ENCODE measurements around the gene KRT76.

KRT76 gene

GRCh38 chr12:52811191-52812072 lies 34.3 kb upstream of the KRT76 start:
- Histone ChIP-seq H3K27me3 (ENCODE audit: control insufficient read depth, insufficient read depth, low read length) (no peaks in the 10 kb centered on the region), H3K4me1 (ENCODE audit: control insufficient read depth, low read depth, low read length) (no peaks in the 10 kb centered on the region), H3K9ac (ENCODE audit: low read length) (no peak overlapping the region), H3K9me3 (ENCODE audit: control insufficient read depth, low read depth, low read length) (no peaks in the 10 kb centered on the region), H3K27ac (ENCODE audit: low read length) (no peak overlapping the region), H3K4me3 (ENCODE audit: low read length) (no peak overlapping the region), H3K36me3 (ENCODE audit: control insufficient read depth, low read depth, low read length) (no peaks in the 10 kb centered on the region)

GRCh38 chr12:52810554-52810953 lies 33.4 kb upstream of the KRT76 start:
- Histone ChIP-seq H3K36me3 (ENCODE audit: control insufficient read depth, low read depth, low read length) (no peaks in the 10 kb centered on the region), H3K9ac (ENCODE audit: low read length) (no peak overlapping the region), H3K4me3 (ENCODE audit: low read length) (no peak overlapping the region), H3K4me1 (ENCODE audit: control insufficient read depth, low read depth, low read length) (peaks cover 4% of the 10 kb centered on the region), H3K27ac (ENCODE audit: low read length) (no peak overlapping the region), H3K9me3 (ENCODE audit: control insufficient read depth, low read depth, low read length) (no peaks in the 10 kb centered on the region), H3K27me3 (ENCODE audit: control insufficient read depth, insufficient read depth, low read length) (no peaks in the 10 kb centered on the region)

GRCh38 chr12:52809166-52809565 lies 32.0 kb upstream of the KRT76 start:
- Histone ChIP-seq H3K9me3 (ENCODE audit: control insufficient read depth, low read depth, low read length) (no peaks in the 10 kb centered on the region), H3K27me3 (ENCODE audit: control insufficient read depth, insufficient read depth, low read length) (no peaks in the 10 kb centered on the region), H3K36me3 (ENCODE audit: control insufficient read depth, low read depth, low read length) (no peaks in the 10 kb centered on the region), H3K9ac (ENCODE audit: low read length) (no peak overlapping the region), H3K4me1 (ENCODE audit: control insufficient read depth, low read depth, low read length) (peaks cover 9% of the 10 kb centered on the region), H3K4me3 (ENCODE audit: low read length) (no peak overlapping the region), H3K27ac (ENCODE audit: low read length) (no peak overlapping the region)

GRCh38 chr12:52808573-52809160 lies 31.5 kb upstream of the KRT76 start:
- H3K9ac ChIP-seq (ENCODE audit: low read length): no peak overlapping the region
- no peaks in the 10 kb centered on the region for H3K9me3 ChIP-seq (ENCODE audit: control insufficient read depth, low read depth, low read length)
- no peaks in the 10 kb centered on the region for H3K36me3 ChIP-seq (ENCODE audit: control insufficient read depth, low read depth, low read length)
- no peaks in the 10 kb centered on the region for H3K27me3 ChIP-seq (ENCODE audit: control insufficient read depth, insufficient read depth, low read length)
- H3K4me1 ChIP-seq (ENCODE audit: control insufficient read depth, low read depth, low read length): peaks cover 9% of the 10 kb centered on the region
- no peak overlapping the region for H3K27ac ChIP-seq (ENCODE audit: low read length)
- H3K4me3 ChIP-seq (ENCODE audit: low read length): no peak overlapping the region

- no peak overlapping the region for H3K27ac ChIP-seq (ENCODE audit: low read length)
- no peaks in the 10 kb centered on the region for H3K36me3 ChIP-seq (ENCODE audit: control insufficient read depth, low read depth, low read length)
- no peak overlapping the region for H3K4me3 ChIP-seq (ENCODE audit: low read length)
- no peak overlapping the region for H3K9ac ChIP-seq (ENCODE audit: low read length)
- peaks cover 9% of the 10 kb centered on the region for H3K4me1 ChIP-seq (ENCODE audit: control insufficient read depth, low read depth, low read length)
- no peaks in the 10 kb centered on the region for H3K9me3 ChIP-seq (ENCODE audit: control insufficient read depth, low read depth, low read length)
- H3K27me3 ChIP-seq (ENCODE audit: control insufficient read depth, insufficient read depth, low read length): no peaks in the 10 kb centered on the region
Measured at GRCh38 chr12:52807544-52808470, 30.7 kb upstream of the KRT76 start.

GRCh38 chr12:52806821-52807543 lies 29.8 kb upstream of the KRT76 start:
- Histone ChIP-seq H3K27me3 (ENCODE audit: control insufficient read depth, insufficient read depth, low read length) (no peaks in the 10 kb centered on the region), H3K9ac (ENCODE audit: low read length) (no peak overlapping the region), H3K4me3 (ENCODE audit: low read length) (no peak overlapping the region), H3K9me3 (ENCODE audit: control insufficient read depth, low read depth, low read length) (no peaks in the 10 kb centered on the region), H3K27ac (ENCODE audit: low read length) (no peak overlapping the region), H3K36me3 (ENCODE audit: control insufficient read depth, low read depth, low read length) (no peaks in the 10 kb centered on the region), H3K4me1 (ENCODE audit: control insufficient read depth, low read depth, low read length) (peaks cover 9% of the 10 kb centered on the region)

GRCh38 chr12:52806169-52806811 lies 29.1 kb upstream of the KRT76 start:
- Histone ChIP-seq H3K27me3 (ENCODE audit: control insufficient read depth, insufficient read depth, low read length) (no peaks in the 10 kb centered on the region), H3K36me3 (ENCODE audit: control insufficient read depth, low read depth, low read length) (no peaks in the 10 kb centered on the region), H3K9ac (ENCODE audit: low read length) (no peak overlapping the region), H3K9me3 (ENCODE audit: control insufficient read depth, low read depth, low read length) (no peaks in the 10 kb centered on the region), H3K27ac (ENCODE audit: low read length) (no peak overlapping the region), H3K4me1 (ENCODE audit: control insufficient read depth, low read depth, low read length) (peaks cover 9% of the 10 kb centered on the region), H3K4me3 (ENCODE audit: low read length) (no peak overlapping the region)

- H3K36me3 ChIP-seq (ENCODE audit: control insufficient read depth, low read depth, low read length): no peaks in the 10 kb centered on the region
- H3K4me3 ChIP-seq (ENCODE audit: low read length): no peak overlapping the region
- H3K27me3 ChIP-seq (ENCODE audit: control insufficient read depth, insufficient read depth, low read length): no peaks in the 10 kb centered on the region
- no peaks in the 10 kb centered on the region for H3K9me3 ChIP-seq (ENCODE audit: control insufficient read depth, low read depth, low read length)
- no peak overlapping the region for H3K9ac ChIP-seq (ENCODE audit: low read length)
- H3K4me1 ChIP-seq (ENCODE audit: control insufficient read depth, low read depth, low read length): peaks cover 9% of the 10 kb centered on the region
- no peak overlapping the region for H3K27ac ChIP-seq (ENCODE audit: low read length)
Measured at GRCh38 chr12:52805739-52806138, 28.6 kb upstream of the KRT76 start.

GRCh38 chr12:52805000-52805399 lies 27.9 kb upstream of the KRT76 start:
- Histone ChIP-seq H3K27ac (ENCODE audit: low read length) (no peak overlapping the region), H3K36me3 (ENCODE audit: control insufficient read depth, low read depth, low read length) (no peaks in the 10 kb centered on the region), H3K9ac (ENCODE audit: low read length) (no peak overlapping the region), H3K27me3 (ENCODE audit: control insufficient read depth, insufficient read depth, low read length) (no peaks in the 10 kb centered on the region), H3K4me1 (ENCODE audit: control insufficient read depth, low read depth, low read length) (peaks cover 14% of the 10 kb centered on the region), H3K4me3 (ENCODE audit: low read length) (no peak overlapping the region), H3K9me3 (ENCODE audit: control insufficient read depth, low read depth, low read length) (no peaks in the 10 kb centered on the region)

- H3K36me3 ChIP-seq (ENCODE audit: control insufficient read depth, low read depth, low read length): no peaks in the 10 kb centered on the region
- H3K27me3 ChIP-seq (ENCODE audit: control insufficient read depth, insufficient read depth, low read length): no peaks in the 10 kb centered on the region
- H3K9me3 ChIP-seq (ENCODE audit: control insufficient read depth, low read depth, low read length): no peaks in the 10 kb centered on the region
- H3K4me3 ChIP-seq (ENCODE audit: low read length): no peak overlapping the region
- no peak overlapping the region for H3K9ac ChIP-seq (ENCODE audit: low read length)
- H3K4me1 ChIP-seq (ENCODE audit: control insufficient read depth, low read depth, low read length): peaks cover 14% of the 10 kb centered on the region
- no peak overlapping the region for H3K27ac ChIP-seq (ENCODE audit: low read length)
Measured at GRCh38 chr12:52802442-52802841, 25.3 kb upstream of the KRT76 start.

Data from iPS-18a (cell line).